HPDE6-E6E7 (cell line): ENCODE results near the gene SYNJ2BP.
"Not testable (repeated sequence)": the region's sequence is repeated elsewhere in the genome, so short reads cannot be mapped to it uniquely, and the experiment has no call there.

ENCODE experiments used
- DNase-seq: peaks from one replicate; pipeline ENCODE4 v3.0.0; 2011; ENCODE audit warnings: missing footprints; ENCODE audit errors: extremely low spot score

The SYNJ2BP gene, protein sequence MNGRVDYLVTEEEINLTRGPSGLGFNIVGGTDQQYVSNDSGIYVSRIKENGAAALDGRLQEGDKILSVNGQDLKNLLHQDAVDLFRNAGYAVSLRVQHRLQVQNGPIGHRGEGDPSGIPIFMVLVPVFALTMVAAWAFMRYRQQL

DNA sequence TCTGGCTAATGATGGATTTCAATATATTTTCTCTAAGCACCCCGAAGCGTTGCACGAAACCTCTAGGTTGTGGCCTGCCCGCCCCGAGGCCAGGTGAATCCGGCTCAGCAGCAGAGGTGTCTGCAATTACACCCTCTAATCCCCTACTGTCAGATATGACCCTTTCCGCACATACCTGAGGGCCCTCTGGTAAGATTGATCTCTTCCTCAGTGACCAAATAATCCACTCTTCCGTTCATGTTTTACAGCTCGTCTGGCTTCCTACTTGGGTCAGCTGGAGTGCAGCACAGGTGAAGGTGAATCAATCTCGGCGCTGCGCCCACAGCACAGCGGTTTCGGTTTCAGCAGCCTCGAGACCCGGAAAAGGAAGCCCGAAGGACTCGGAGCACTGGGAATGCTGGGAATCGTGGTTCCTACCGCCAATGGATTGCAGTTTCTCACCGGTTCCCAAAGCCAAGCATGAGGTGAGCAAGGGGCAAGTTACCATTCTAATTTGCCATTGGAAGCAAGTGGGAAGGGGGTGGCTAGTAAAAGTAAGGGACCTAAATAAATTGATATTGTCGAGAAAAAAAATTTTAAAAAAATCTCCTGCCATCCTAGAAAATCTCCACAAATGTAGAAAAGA is at the start of gene SYNJ2BP:
Gene SYNJ2BP (minus strand): TSS at position 366 of the 625 bp plus-strand sequence. CDS start 127 bp downstream, at position 239.
- DNase-seq: peak; percentile 96

DNA sequence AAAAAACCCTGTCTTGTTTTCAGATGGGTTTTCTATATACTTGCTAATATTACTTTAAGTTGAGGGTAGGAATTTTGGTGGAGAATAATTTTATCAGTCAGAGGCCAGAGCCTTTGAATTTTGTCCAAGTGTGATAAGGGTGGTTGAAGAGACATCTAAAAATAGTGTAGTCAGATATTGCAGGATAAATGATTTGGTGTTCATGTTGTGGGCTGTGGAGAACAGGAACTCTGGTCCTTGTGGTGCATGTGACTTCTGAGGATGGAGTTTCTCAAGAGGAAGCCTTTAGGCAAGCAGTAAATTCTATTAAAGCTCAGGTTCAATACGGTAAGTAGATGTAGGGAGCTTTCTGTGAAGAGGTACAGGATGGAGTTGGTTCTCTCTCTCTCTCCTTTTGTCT is 37.8 kb upstream of the SYNJ2BP start:
- no peak for DNase-seq

DNA sequence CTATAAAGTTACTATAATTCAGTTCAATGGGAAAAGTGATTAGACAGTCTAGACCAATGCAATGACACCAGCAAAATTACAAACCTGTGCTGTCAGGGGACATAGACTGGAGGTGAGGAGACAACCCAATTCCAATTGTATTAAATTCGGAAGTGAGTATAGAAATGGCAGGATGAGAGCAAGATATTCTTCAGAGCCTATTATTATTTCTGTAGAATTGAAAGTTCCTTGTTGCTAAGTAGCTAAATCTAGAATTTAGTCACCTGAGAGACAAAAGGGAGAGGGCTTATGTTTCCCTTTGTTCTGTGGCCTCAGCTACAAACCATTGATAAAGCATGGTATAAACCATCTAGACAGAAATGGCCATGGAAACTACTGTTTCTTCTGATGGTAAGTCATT is 35.0 kb upstream of the SYNJ2BP start, which contains the start of gene ADAM21:
Gene ADAM21 (plus strand): TSS at position 301 of the 400 bp plus-strand sequence. CDS start 5,326 bp downstream, outside the sequence.
- DNase-seq: no peak

DNA sequence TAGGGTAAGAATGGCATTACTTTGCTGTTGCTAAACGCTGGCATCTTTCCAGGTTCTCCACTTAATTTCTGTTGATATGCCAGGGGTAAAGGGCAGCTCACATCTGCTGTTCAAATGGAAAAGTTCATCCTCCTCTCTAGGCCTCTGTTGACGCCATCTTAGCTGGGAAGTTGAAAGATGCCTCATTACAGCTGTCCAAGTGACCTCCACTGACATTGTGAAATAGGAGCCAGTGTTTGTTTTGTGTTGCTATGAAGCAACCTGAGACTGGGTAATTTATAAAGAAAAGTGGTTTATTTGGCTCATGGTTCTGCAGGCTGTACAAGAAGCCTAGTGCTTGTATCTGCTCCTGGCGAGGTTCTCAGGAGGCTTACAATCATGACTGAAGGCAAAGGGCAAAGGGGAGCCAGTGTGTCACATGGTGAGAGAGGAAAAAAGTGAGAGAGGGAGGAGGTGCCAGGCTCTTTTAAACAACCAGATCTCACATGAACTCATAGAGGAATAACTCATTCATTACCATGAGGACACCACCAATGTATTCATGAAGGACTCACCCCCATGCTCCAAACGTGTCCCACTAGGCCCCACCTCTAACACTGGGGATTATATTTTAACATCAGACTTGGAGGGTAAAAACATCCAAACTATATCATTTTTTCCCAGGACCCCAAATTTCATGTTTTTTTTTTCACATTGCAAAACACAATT is 31.9 kb upstream of the SYNJ2BP start:
- DNase-seq: no peak

DNA sequence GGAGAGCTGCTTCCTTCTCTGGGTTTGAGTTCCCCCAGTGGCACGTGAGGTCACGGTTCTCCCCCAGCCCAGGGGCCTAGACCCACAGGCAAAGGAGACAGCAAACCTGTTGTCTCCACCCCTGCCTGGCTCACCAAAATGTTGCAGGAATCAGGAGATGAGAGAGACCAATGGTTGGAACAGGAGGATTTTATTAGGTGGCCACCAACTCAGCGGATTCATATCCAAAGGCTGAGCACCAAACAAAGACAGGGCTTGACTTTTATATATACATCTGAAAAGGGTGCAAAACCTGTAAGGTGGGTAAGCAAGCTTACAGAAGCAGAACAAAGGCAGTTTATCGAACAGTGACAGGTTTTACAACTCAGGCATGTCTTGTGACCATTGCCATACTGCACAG is 25.9 kb upstream of the SYNJ2BP start:
- DNase-seq: no peak

DNA sequence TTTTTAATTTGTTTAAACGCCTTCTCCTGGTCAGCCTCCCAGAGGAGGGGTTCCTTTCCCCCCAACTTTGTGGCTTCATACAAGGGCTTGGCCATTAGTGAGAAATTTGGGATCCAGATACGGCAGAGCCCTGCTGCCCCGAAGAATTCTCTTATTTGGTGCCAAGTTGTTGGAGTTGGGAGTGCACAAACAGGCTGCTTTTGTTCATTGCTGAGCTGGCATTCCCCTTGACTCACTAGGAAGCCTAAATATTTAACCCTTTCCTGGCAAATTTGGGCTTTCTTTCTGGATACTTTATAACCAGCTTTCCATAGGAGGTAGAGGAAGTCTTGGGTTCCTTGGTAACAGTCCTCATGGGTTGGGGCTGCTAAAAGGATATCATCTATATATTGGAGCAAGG is 24.8 kb upstream of the SYNJ2BP start:
- no peak for DNase-seq

DNA sequence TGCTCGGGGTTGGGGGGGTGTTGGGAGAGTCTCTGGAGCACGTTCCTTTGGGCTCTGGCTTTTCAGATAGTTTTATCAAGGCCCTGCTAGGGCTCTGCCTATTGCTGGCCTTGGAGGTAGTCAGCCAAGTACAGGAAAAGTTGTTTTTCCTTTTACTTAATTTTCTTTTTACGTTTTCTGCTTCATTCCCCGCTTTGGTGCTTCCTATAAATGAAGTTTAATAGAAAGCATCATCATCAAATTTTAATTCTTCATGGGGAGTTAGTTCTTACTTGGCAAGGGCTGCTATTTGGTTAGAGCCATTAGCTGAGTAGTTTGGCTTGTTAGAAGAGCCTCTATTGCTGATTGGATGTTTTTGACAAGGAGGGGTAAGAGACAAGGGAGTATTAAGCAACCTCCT is 20.0 kb upstream of the SYNJ2BP start:
- DNase-seq: no peak

DNA sequence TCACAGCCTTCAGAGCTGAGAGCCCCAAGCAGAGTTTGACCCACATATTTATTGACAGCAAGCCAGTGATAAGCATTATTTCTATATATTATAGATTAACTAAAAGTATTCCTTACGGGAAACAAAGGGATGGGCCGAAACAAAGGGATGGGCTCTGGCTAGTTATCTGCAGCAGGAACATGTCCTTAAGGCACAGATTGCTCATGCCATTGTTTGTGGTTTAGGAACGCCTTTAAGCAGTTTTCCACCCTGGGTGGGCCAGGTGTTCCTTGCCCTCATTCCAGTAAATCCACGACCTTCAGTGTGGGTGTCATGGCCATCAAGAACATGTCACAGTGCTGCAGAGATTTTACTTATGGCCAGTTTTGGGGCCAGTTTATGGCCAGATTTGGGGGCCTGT is 9.7 kb upstream of the SYNJ2BP start:
- DNase-seq: not testable (repeated sequence)

DNA sequence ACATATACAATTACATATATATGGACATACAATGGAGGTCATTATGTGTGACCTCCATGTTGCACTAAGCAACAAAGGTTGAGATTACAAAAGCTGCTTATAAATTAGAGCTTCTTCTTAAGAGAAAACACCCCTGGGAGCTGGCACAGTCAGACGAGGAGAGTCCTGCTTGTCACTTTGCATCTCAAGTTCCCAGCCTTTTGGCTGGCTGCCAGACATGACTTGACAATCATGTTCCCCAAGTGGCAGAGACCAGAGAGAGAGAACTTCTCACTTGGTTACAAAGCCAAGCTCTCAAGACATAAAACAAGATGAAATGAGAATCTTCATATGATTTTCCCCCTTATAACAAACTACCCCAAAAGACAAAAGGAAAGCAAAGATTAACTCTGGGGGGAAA is 8.5 kb upstream of the SYNJ2BP start:
- no peak for DNase-seq

DNA sequence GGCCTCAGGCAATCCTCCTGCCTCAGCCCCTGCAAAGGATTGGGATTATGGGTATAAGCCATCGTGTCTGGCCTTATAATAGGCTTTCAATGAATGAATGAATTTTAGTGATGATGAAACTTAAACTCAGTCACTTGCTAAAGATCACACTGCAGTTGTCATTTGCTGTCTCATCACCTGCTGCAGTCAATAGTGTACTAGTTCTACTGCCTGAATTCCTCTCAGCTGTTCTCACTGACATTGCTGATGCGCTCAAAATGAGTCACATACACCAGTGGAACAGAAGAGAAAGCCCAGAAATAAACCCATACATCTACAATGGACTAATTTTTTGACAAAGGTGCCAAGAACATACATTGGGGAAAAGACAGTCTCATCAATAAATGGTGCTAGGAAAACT is 5.6 kb upstream of the SYNJ2BP start:
- no peak for DNase-seq

DNA sequence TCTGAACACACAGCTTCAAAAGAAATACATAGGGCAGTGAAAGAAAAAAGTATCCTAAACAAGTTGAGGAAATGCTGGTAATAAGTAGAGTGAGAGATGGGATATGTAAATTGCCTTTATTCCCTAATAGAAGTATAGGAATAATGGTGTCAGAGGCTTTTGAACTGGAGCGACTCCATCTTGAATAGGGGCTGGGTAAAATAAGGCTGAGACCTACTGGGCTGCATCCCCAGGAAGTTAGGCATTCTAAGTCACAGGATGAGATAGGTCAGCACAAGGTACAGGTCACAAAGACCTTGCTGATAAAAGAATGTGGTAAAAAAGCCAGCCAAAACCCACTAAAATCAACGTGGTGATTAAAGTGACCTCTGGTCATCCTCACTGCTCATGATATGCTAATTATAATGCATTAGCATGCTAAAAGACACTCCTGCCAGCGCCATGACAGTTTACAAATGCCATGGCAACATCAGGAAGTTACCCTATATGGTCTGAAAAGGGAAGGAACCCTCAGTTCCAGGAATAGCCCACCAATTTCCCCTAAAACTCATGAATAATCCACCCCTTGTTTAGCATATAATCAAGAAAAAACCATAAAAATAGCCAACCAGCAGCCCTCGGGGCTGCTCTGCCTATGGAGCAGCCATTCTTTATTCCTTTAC is 2.5 kb upstream of the SYNJ2BP start:
- not testable (repeated sequence) for DNase-seq

DNA sequence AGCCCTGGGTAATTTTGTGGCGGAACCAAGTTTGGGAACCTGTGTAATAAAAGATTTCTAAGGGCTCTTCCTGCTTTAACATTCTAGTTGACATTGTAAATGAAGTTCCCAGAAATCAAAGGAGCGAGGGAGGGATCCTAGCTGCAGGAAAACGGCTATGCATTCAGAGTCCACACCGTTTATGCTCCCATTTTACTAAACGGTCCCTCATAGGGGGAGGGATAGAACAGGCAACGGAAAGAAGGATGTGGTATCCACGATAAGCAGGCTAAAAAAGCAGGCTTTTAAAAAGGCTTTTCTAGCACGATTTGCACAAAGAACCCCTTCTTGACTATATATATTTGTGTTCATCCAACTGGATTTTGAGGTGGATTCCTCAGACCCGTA is 559 bp downstream of the SYNJ2BP start:
- DNase-seq: peak; percentile 8

DNA sequence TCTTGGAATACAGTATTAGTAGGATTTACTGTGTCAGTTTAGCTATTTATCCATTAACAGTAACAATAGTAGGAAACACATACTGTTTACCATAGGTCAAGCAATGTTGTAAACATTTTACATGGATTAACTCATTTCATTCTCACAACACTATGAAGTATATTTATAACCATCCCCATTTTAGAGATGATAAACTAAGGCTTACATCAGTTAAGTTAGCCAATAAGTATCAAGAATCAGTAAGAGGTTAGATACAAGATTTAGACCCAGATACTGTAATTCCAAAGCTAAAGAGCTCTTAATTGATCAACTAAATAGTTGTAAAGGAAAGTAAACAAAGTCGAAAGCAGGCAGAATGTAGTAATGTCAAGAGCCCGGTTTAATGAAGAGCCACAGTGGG is 1.1 kb downstream of the SYNJ2BP start:
- no peak for DNase-seq

DNA sequence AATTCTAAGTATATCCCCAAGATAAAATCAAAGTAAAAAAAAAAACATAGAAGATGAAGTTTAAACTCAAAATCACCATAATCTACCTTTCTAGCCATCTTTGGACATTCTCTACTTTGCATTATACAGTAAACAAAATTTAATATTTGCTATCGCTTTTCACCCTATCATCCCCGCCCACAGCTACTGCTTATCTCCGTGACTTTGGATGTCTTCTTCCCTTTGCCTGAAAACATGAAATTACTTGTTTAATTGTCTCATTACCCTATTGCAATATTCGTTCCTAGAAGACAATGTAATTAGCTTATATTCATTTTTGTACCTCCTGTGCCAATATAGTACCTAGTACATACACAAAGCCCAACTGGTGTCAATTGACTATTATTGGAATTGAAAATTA is 9.3 kb downstream of the SYNJ2BP start:
- DNase-seq: no peak

DNA sequence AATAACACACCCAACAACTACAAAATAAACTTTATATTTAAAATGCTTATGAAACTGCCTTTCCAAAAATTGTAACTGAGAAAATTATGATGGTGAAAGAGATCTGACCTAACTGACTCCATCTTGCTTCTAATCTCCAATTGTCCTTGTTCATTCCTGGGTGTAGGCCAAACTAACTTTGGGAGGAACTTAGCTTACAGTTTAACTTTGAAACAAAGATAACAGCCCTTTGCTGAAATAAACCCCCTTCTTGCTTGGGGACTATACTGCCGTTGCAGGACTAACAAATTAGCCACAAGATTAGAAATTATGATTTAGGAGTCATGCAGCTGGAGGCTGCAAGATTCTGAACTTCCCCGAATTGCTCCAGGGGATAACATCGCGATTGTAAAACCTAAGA is 10.7 kb downstream of the SYNJ2BP start:
- DNase-seq: not testable (repeated sequence)

DNA sequence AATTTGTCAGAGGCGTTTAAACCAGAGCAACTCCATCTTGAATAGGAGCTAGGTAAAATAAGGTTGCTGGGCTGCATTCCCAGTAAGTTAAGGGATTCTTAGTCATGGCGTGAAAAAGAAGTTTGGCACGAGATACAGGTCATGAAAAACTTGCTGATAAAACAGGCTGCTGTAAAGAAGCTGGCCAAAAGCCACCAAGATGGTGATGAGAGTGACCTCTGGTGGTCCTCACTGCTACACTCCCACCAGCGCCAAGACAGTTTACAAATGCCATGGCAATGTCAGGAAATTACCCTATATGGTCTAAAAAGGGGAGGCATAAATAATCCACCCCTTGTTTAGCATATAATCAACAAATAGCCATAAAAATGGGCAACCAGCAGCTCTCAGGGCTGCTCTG is 13.6 kb downstream of the SYNJ2BP start:
- DNase-seq: not testable (repeated sequence)

DNA sequence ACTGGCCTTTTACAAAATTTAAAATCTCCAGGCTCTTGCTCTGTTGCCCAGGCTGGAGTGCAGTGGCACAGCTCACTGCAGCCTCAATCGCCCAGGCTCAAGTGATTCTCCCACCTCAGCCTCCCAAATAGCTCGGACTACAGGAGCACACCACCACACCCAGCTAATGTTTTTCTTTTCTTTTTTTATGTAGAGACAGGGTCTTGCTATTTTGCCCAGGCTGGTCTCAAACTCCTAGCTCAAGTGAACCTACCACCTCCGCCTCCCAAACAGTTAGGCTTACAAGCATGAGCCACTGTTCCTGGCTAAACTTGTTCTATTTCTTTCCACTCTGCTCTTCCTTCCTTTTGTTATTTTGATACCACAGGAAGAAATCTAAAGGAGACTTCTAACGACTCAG is 15.2 kb downstream of the SYNJ2BP start:
- DNase-seq: no peak

DNA sequence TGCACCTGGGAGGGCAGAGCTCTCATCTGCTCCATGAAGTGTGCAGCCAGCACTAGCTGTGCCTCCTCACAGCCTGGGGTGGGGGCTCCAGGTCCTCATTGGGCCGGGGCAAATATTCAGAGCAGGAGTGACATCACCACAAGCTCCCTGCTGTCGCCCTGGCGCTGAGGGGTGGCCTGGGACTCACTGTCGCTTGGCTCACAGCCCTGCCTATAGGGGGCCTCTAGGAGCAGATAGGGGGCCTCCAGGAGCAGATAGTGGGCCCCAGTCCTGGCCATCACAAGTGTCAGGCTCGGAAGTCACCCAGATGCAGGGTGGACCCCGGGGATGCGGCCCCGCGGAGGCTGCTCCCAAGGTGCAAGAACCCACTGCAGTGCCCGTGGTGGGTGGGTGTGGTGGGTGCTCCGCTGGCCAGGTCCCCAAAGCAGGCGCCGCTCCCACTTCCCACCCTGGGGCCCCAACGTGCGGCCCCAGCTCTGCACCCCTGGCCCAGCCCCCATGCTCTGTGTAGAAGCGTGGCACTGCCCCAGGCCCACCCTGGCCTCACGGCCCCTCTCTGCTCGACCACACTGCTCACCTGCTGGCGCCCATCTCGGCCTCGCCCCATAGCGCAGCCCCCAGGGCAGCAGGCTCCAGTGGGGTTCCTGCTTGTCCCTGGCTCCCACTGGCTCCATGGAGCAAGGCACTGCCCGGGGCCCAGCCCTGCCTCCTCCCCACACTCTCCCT is 18.0 kb downstream of the SYNJ2BP start:
- DNase-seq: no peak

DNA sequence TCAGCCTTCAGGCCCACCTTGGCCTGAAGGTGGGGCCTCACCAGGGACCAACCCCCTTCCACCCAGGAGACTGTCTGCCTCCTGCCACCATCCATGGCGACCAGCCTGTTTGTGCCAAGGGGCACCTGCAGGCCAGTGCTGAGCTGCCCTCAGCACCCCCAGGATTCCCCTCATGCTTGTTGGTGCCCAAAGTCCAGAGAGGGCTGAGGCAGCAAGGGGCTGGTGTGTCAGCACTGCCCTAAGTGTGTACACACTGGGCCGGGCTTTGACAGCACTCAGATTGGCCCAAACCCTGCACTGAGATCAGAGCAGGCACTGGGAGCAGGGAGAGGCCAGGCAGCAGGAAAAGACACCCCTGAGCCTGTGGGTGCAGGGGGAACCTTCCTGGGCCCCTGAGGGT is 18.6 kb downstream of the SYNJ2BP start:
- DNase-seq: no peak

DNA sequence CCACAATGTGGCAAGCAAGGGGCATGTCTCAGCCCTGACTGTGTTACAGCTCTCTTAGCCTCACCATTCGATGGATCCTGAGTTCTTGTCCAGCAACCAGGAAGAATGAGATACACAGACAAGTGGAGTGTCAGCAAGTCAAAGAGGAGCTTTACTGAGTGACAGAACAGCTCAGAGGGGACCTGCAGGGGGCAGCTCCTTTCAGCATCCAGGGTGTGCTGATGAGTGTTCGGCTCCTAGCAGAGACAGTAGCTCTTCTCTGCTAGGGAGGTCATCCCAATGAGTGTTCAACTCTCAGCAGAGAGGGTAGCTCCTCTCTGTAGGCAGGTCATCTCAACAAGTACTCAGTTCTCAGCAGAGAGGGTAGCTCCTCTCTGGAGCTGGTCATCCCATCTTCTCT is 19.1 kb downstream of the SYNJ2BP start:
- DNase-seq: no peak

DNA sequence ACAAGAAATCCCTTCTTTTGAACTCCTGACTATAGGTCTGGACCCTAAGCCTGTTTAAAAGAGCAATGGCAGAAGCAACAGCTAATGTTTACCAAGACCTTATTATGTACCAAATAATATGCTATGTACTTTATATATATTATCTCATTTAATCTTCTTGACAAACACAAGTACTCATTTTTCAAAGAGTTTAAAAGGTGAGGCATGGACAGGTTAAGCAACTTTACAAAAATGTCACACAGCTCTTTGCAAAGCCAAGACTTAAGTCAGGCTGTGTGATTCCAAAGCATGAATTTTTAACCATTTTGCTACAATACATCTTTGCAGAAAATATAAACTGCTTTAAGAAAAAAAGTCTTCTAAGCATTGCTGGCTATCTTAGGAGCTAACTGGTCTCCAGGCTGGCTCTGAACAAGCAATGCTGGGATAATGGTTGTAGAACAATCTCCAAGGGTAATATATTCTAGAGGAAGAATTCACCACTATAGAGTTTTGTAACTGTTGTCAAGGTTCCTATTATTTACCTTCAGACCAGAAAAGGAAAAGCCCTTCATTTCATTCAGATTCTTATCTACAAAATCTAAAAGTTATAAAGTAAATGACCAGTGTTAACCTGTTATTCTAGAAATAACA is 22.1 kb downstream of the SYNJ2BP start:
- no peak for DNase-seq

DNA sequence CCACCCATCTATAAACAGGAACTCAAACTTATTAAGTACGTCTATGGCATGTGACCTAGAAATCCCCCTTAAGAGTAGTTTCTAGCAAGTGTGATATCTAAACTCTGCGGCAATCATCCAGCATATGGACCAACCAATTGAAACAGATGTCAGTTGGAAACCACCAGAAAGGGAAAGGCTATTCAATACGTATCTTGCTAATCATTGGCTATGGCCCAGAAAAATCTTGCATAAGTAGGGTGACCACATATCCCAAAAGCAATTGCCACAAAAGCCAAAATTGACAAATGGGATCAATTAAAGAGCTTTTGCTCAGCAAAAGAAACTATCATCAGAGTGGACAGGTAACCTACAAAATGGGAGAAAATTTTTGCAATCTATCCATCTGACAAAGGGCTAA is 24.2 kb downstream of the SYNJ2BP start:
- DNase-seq: no peak
